NB4 (cell line): ENCODE data around the gene JAZF1.

ENCODE experiments used
- CTCF ChIP-seq: IDR thresholded peaks from one replicate; pipeline ENCODE4 v1.5.1; 2012; ENCODE audit warnings: low read depth, low read length
- MYC ChIP-seq: IDR thresholded peaks from 2 replicates; pipeline ENCODE4 v1.6.1; 2011; ENCODE audit warnings: low read depth, low read length
- POLR2A ChIP-seq: IDR thresholded peaks from 2 replicates; pipeline ENCODE4 v1.6.1; 2011; ENCODE audit warnings: mild to moderate bottlenecking; ENCODE audit not compliant: insufficient read length; ENCODE audit errors: extremely low read depth

DNA sequence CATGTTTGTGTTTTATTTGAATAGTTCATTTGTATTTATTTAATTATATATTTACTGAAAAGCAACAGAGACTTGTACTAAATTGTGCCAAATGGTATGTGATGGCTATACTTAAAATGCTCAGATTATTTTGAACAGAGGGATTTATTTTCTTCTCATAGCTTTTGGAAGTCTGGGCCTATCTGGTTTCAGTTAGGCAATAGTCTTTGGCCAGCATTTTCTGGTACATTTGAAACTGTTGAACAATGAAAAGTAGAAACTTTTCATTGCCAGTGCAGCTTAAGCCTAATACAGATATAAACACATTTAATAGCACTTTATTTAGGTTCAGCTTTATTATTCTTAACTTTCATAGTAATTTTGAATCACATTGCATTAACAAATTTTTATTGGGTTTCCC lies 252.6 kb downstream of the JAZF1 start:
- TF ChIP-seq MYC (no peak), CTCF (no peak), POLR2A (no peak)
